PC-3 (cell line): ENCODE results near the gene AUTS2. TPM values are rescaled to one million over a fixed set of nuclear protein-coding genes. Genes with fewer than 3 reads are reported as not detected.

Source experiments
- ATAC-seq: fragments of 200-7000 bp; cut with Tn5 transposase; 2 replicates; pipeline ENCODE4 v1.9.1; 2020; ENCODE audit warnings: mild to moderate bottlenecking, moderate library complexity
- BruUV-seq: library from RNA; stranded (reverse); fragments of 400-500 nt; replicated peaks from 2 replicates; lab custom pipeline; 2021; lab: Mats Ljungman, UMichigan
- CTCF ChIA-PET: fragments of 300-600 bp; sonication (Branson Sonifier 250); formaldehyde crosslinking; loops from one replicate; lab custom pipeline; 2022; ENCODE audit warnings: antibody characterized with exemption; lab: Charles Lee
- POLR2A ChIA-PET: fragments of 300-600 bp; sonication (Branson Sonifier 250); formaldehyde crosslinking; loops from one replicate; lab custom pipeline; 2022; ENCODE audit warnings: antibody characterized with exemption; ENCODE audit not compliant: unreplicated experiment; lab: Charles Lee
- DNase-seq: peaks from one replicate; pipeline ENCODE4 v3.0.0-alpha.2; 2015
- H2AFZ ChIP-seq: fragments of 300-600 bp; sonication (generic); 2 replicates; pipeline ENCODE4 v1.6.0; 2016; ENCODE audit warnings: antibody characterized with exemption, low read length
- H3F3A ChIP-seq: fragments of 300-600 bp; sonication (generic); one replicate; pipeline ENCODE4 v1.6.0; 2017; ENCODE audit warnings: antibody characterized with exemption, low read length, control low read depth, mild to moderate bottlenecking; ENCODE audit not compliant: unreplicated experiment
- H3K27ac ChIP-seq: fragments of 300-600 bp; sonication (generic); 2 replicates; pipeline ENCODE4 v1.5.1; 2016; ENCODE audit warnings: mild to moderate bottlenecking, low read length
- H3K27me3 ChIP-seq: fragments of 300-600 bp; sonication (generic); 2 replicates; pipeline ENCODE4 v1.6.1; 2016; ENCODE audit warnings: low read length, mixed read lengths
- H3K36me3 ChIP-seq: fragments of 300-600 bp; sonication (generic); 2 replicates; pipeline ENCODE4 v1.6.1; 2016; ENCODE audit warnings: low read depth, mixed run types, low read length, mixed read lengths
- H3K4me1 ChIP-seq: fragments of 300-600 bp; sonication (generic); 2 replicates; pipeline ENCODE4 v1.5.1; 2016; ENCODE audit warnings: low read length; ENCODE audit not compliant: insufficient read depth
- H3K4me2 ChIP-seq: fragments of 300-600 bp; sonication (generic); 2 replicates; pipeline ENCODE4 v1.6.0; 2016; ENCODE audit warnings: low read length
- H3K4me3 ChIP-seq: fragments of 300-600 bp; sonication (generic); 2 replicates; pipeline ENCODE4 v1.5.1; 2016; ENCODE audit warnings: mild to moderate bottlenecking, low read length, mixed read lengths
- H3K79me2 ChIP-seq: fragments of 300-600 bp; sonication (generic); 2 replicates; pipeline ENCODE4 v1.6.1; 2017; ENCODE audit warnings: low read length, mixed read lengths
- H3K9ac ChIP-seq: fragments of 300-600 bp; sonication (generic); 2 replicates; pipeline ENCODE4 v1.6.0; 2016; ENCODE audit warnings: mild to moderate bottlenecking, low read length
- H3K9me2 ChIP-seq: fragments of 300-600 bp; sonication (generic); replicated peaks from 2 replicates; pipeline ENCODE4 v1.6.1; 2016; ENCODE audit warnings: mixed run types, low read length, mixed read lengths
- H3K9me3 ChIP-seq: fragments of 300-600 bp; sonication (generic); 2 replicates; pipeline ENCODE4 v1.6.1; 2016; ENCODE audit warnings: low read length, mixed read lengths
- H4K20me1 ChIP-seq: fragments of 300-600 bp; sonication (generic); 2 replicates; pipeline ENCODE4 v1.6.1; 2016; ENCODE audit warnings: low read length, mixed read lengths
- CTCF ChIP-seq: fragments of 300-600 bp; sonication (generic); conservative IDR thresholded peaks from 2 replicates; pipeline ENCODE4 v1.5.1; 2017; ENCODE audit warnings: antibody characterized with exemption, low read depth, mild to moderate bottlenecking, low read length
- EZH2 ChIP-seq: fragments of 300-600 bp; sonication (generic); IDR thresholded peaks from one replicate; pipeline ENCODE4 v1.6.1; 2017; ENCODE audit warnings: antibody characterized with exemption, mild to moderate bottlenecking, low read length; ENCODE audit not compliant: unreplicated experiment
- EZH2phosphoT487 ChIP-seq: fragments of 300-600 bp; sonication (generic); IDR thresholded peaks from 2 replicates; pipeline ENCODE4 v1.6.1; 2018; ENCODE audit warnings: mild to moderate bottlenecking, antibody characterized with exemption, low read length, borderline replicate concordance
- intact Hi-C: fragments of 100-400 bp; cut with micrococcal nuclease; formaldehyde crosslinking; loops from 2 replicates; pipeline ENCODE4 v1.9.0; 2023
- total RNA-seq: library from RNA; depleted of rRNA; stranded (reverse); fragments of >200 nt; gene quantifications from 2 replicates; pipeline ENCODE4 v1.2.3, GENCODE V29; 2014

Gene AUTS2
- total RNA-seq, 1 experiment from 2014 or later, result not detected

GRCh38 chr7:70016044-70016770, 417.9 kb downstream of the AUTS2 start:
- no peak overlapping the region for H3K27ac ChIP-seq
- H3K4me1 ChIP-seq, result no peaks in the 10 kb centered on the region
- no peaks in the 10 kb centered on the region for H3K9me2 ChIP-seq
- POLR2A ChIA-PET, result no interaction called here
- 0 out of 2 replicates have a peak, but pooled peaks cover 3% of the 10 kb centered on the region for H3K9me3 ChIP-seq
- CTCF ChIA-PET, result no interaction called here
- no peak for DNase-seq
- no peak overlapping the region for H3K9ac ChIP-seq
- no peak for ATAC-seq
- intact Hi-C loops, result no loop called here
- H3K36me3 ChIP-seq, result no peaks in the 10 kb centered on the region
- no TSS peak for BruUV-seq
- H3K4me2 ChIP-seq, result no peak overlapping the region
- no peaks in the 10 kb centered on the region for H3K79me2 ChIP-seq
- H3F3A ChIP-seq, result no peaks in the 10 kb centered on the region
- H3K27me3 ChIP-seq, result no peaks in the 10 kb centered on the region
- H3K4me3 ChIP-seq, result no peak overlapping the region
- H4K20me1 ChIP-seq, result no peaks in the 10 kb centered on the region
- TF ChIP-seq EZH2, result no peak
- no peak overlapping the region for H2AFZ ChIP-seq

- Histone ChIP-seq H3K9me3 (0 out of 2 replicates have a peak, but pooled peaks cover 3% of the 10 kb centered on the region), H3K9ac (no peak overlapping the region), H3K27me3 (no peaks in the 10 kb centered on the region), H3K4me1 (no peaks in the 10 kb centered on the region), H3K4me3 (no peak overlapping the region), H3F3A (no peaks in the 10 kb centered on the region), H3K9me2 (no peaks in the 10 kb centered on the region), H3K27ac (no peak overlapping the region), H3K79me2 (no peaks in the 10 kb centered on the region), H3K36me3 (no peaks in the 10 kb centered on the region), H4K20me1 (no peaks in the 10 kb centered on the region), H2AFZ (no peak overlapping the region), H3K4me2 (no peak overlapping the region)
- ATAC-seq (no peak), DNase-seq (no peak)
- CTCF ChIA-PET, result no interaction called here
- BruUV-seq, result no TSS peak
- no peak for TF ChIP-seq EZH2phosphoT487
- TF ChIP-seq CTCF, result no peak
- TF ChIP-seq EZH2, result no peak
- intact Hi-C loops, result no loop called here
- POLR2A ChIA-PET, result no interaction called here
Measured at GRCh38 chr7:70017357-70017756, 419.1 kb downstream of the AUTS2 start.

- Histone ChIP-seq H3K9me3 (0 out of 2 replicates have a peak, but pooled peaks cover 3% of the 10 kb centered on the region), H3K36me3 (no peaks in the 10 kb centered on the region), H3K9me2 (no peaks in the 10 kb centered on the region), H4K20me1 (no peaks in the 10 kb centered on the region), H3K27me3 (no peaks in the 10 kb centered on the region), H3K4me2 (no peak overlapping the region), H2AFZ (no peak overlapping the region), H3K4me3 (no peak overlapping the region), H3K4me1 (no peaks in the 10 kb centered on the region), H3K27ac (no peak overlapping the region), H3K79me2 (no peaks in the 10 kb centered on the region), H3K9ac (no peak overlapping the region), H3F3A (no peaks in the 10 kb centered on the region)
- POLR2A ChIA-PET, result no interaction called here
- BruUV-seq, result no TSS peak
- ATAC-seq (no peak), DNase-seq (no peak)
- no peak for TF ChIP-seq EZH2
- TF ChIP-seq EZH2phosphoT487, result no peak
- TF ChIP-seq CTCF, result no peak
- intact Hi-C loops, result no loop called here
- CTCF ChIA-PET, result no interaction called here
Measured at GRCh38 chr7:70018700-70019099, 420.4 kb downstream of the AUTS2 start.
